CD4-positive, alpha-beta T cell treated with Interleukin-12 subunit alpha and Interleukin-12 subunit beta, for 1 hour (primary cell): ENCODE results near the gene SCLT1.

Experiments
- DNase-seq: peaks from one replicate; pipeline ENCODE4 v3.0.0-alpha.2; 2020

Gene SCLT1

GRCh38 chr4:128866691-128867090 lies 226.6 kb downstream of the SCLT1 start:
- DNase-seq = no peak

- no peak for DNase-seq
These were observed 227.1 kb downstream of the SCLT1 start for GRCh38 chr4:128866269-128866668.

- no peak for DNase-seq
These were observed 228.2 kb downstream of the SCLT1 start for GRCh38 chr4:128865132-128865531.

- DNase-seq = peak; percentile 68
These were observed 229.8 kb downstream of the SCLT1 start for GRCh38 chr4:128863312-128864075.

GRCh38 chr4:128862608-128863311 lies 230.6 kb downstream of the SCLT1 start:
- peak; percentile 50 for DNase-seq

GRCh38 chr4:128861856-128862518 lies 231.4 kb downstream of the SCLT1 start:
- no peak for DNase-seq

GRCh38 chr4:128859887-128860677 lies 233.3 kb downstream of the SCLT1 start:
- DNase-seq = no peak

- DNase-seq = no peak
These were observed 234.3 kb downstream of the SCLT1 start for GRCh38 chr4:128858879-128859671.

GRCh38 chr4:128856246-128856645 lies 237.1 kb downstream of the SCLT1 start:
- DNase-seq = no peak

GRCh38 chr4:128855621-128856020 lies 237.7 kb downstream of the SCLT1 start:
- DNase-seq = no peak

GRCh38 chr4:128854433-128854832 lies 238.9 kb downstream of the SCLT1 start:
- DNase-seq = peak; percentile 45

GRCh38 chr4:128853741-128854140 lies 239.6 kb downstream of the SCLT1 start:
- no peak for DNase-seq

GRCh38 chr4:128850252-128850651 lies 243.1 kb downstream of the SCLT1 start:
- DNase-seq = no peak

- no peak for DNase-seq
These were observed 244.9 kb downstream of the SCLT1 start for GRCh38 chr4:128848461-128848860.

- DNase-seq = no peak
These were observed 246.1 kb downstream of the SCLT1 start for GRCh38 chr4:128847082-128847724.

GRCh38 chr4:128846063-128846462 lies 247.3 kb downstream of the SCLT1 start:
- DNase-seq = no peak

- no peak for DNase-seq
These were observed 248.4 kb downstream of the SCLT1 start for GRCh38 chr4:128844931-128845330.

GRCh38 chr4:128841402-128841801 lies 251.9 kb downstream of the SCLT1 start:
- DNase-seq = no peak

- no peak for DNase-seq
These were observed 252.5 kb downstream of the SCLT1 start for GRCh38 chr4:128840711-128841318.

GRCh38 chr4:128837679-128838078 lies 255.7 kb downstream of the SCLT1 start:
- no peak for DNase-seq

- no peak for DNase-seq
These were observed 256.1 kb downstream of the SCLT1 start for GRCh38 chr4:128837198-128837597.
